Right hindlimb (tissue), 1 donor: ENCODE data around the gene RUNDC3A.

ENCODE experiments used
- DNase-seq: peaks from one replicate; pipeline ENCODE4 v3.0.0-alpha.2; 2018

Gene RUNDC3A

DNA sequence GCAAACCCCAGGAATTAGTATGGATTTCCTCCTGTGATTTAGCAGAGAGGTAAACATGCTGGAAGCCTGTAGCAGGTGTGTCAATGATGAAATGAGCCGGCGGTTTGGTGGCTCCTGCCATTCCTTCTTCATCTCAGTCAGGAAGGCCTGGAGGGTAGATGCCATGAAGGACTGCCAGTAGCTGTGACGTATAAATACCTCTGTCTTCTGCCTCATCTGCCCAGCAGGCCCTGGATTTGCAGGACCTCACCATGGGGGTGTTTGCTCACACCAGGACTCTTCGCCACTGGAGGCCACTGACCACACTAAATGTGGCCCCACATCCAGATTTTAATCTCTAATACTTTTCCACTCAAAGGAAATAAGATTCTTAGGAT lies 24.4 kb upstream of the RUNDC3A start:
- DNase-seq, result no peak

DNA sequence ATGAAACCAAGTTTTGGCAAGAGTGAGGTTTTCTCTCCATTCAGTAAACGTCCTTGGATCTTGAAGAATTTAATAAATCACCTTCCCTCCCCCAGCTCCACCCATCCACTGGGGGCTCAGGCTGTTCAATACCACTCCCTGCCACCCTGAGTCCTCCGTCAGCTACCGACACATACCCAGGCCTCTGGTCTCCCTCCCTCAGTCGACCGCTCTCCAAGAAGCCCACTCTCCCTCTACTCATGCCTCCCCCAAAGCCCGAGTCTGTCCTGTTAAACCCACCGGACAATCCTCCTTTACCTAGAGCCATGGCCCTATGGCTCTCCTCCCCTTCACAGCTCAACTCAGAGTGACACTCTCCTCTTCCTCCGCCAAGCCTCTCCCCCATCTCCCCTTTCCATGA lies 20.8 kb upstream of the RUNDC3A start:
- no peak for DNase-seq

DNA sequence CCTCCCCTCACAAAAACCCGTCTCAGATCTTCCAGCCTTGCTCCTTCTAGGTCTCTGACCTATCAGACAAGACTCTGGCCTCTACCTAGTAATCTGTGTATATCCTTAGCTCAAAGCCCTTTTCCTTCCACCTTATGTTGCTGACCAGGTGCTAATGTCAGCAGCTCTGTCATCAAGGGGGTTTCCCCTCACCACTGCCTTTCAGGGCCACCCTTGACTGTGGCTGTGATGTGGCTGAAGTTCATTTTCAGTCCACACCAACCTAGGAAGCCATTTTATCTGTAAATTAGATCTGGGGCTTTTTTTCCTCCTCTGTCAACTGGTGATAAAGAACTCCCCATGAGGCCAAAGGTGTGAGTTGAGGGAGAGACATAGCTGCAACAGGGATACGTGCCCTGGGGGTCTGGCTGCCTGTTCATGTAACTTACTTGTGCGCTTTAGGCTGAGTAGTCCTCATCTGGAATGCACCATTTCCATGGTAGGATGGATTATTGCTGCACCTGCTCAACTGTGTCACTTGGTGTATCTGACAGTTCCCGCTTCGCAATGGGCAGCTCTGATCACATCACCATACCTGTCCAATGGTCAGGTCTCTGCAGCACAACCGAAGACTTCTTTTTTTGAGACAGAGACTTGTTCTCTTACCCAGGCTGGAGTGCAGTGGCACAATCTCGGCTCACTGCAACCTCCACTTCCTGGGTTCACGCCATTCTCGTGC lies 14.7 kb upstream of the RUNDC3A start:
- no peak for DNase-seq

DNA sequence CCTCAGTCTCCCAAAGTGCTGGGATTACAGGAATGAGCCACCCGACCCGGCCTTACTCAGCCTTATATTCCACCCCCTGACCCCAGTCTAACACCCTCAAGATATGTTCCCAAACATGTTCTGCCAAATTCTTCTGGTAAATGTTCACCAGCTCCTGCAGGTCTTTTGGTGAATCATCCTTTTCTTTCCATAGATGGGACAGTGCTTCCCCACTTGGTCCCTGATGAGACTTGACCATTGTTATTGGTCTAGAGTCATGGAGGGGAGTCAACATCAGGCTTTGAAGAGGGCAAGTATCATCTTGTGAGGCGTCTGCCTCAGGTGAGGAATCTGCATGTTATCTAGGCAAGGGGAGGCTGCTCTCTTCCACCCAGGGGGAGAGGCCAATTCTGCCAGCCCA lies 10.4 kb upstream of the RUNDC3A start:
- DNase-seq, result no peak

DNA sequence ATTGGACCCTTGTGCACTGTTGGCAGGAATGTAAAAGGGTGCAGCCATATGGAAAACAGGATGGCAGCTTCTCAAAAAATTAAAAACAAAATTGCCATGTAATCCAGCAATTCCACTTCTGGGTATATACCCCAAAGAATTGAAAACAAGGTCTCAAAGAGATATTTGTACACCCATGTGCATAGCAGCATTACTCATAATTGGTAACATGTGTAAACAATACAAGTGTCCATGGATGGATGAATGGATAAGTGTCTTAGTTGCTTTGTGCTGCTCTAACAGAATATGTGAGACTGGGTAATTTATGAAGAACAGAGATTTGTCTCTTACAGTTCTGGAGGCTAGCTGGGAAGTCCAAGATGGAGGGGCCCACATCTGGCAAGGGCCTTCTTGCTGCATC lies 3.8 kb upstream of the RUNDC3A start:
- no peak for DNase-seq

DNA sequence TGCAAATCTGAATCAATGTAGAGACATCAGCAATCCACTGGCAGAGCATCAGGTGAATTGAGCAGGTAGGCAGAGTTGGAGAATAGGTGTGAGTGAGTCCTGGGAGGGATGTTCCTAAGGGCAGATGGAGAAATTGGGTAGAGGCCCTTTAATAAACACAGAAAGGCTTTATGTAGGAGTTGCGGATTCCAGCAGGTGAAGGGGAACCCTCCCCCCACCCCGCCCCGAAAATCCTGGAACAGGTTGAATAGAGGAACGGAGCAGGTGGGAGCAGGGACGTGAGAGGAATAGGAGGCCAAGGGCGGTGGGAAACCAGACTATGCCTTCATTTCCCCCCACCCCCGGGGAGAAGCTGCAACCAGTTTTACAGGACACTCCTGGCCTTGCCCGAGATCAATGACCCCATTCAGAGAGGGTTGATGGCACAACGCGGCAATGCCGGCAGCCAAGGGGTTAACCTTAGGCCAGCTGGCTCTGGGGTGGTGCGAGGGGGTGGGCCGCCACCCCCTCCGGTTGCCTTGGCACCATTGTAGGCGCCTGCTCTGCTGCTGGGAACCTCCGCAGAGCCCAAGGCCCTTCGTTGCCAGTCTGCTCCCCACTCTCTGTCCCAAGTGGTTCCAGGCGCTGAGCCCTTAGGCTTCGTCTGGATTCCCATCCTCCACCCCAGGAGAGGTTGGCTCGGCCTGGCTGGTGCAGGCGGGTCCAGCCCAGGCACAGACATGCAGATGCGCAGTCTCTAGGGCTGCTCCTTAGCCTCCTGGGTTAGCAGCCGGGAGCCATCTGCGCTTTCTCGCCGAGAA lies 814 bp upstream of the RUNDC3A start:
- no peak for DNase-seq

DNA sequence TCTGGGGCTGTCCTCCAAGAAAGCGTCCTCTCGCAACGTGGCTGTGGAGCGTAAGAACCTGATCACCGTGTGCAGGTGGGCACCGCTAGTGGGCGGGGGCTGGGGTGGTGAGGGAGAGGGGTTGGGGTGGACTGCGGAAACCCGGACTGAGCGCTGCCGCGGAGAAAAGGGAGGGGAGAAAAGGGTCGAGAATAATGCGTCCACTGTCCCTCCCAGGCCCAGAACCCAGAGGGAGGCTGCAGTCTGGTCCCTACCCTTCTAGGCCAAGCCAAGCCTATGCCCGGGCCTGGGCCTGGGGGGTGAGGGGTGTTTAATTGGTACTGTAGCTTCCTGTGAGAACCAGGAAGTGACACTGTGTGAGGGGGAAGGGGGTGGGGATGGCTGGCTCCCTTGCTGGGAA lies 464 bp downstream of the RUNDC3A start:
- DNase-seq, result no peak

DNA sequence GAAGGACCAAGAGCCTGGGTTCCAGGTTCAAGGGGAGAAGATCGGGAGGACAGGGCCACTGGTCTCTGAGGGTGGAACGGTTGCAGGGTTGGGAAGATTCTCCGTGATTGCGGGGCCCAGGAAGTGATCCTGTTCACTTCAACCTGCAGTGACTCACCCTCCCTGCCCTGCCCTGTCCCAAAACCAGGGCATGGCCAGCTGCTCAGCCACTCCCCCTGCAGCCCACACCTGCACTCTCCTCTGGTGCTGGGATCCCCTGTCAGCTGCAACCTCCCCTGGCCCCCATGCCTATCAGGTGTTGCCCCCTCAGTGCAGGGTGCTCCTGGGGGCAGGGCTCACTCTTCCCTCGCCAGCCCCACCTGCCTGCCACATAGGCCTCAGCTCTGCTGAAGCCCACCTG lies 1.1 kb downstream of the RUNDC3A start:
- DNase-seq, result no peak

DNA sequence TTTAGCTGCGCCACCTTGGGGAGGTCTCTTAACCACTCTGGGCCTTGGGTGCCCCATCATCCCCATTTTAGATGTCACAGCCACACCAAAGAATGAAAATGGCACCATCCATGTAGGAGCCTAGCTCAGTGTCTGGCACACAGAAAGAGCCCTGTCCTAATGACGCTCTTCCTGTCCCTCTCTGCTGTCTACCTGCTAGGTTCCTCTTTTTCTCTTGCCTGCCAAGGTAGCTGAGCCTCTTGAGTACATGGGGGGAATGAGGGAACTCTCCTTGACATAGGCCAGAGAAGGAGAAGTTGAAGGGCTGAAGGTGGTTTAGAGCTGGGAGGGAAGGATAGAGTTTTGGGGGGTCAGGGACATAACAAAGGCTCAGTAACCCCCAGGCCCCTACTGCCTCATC lies 1.8 kb downstream of the RUNDC3A start:
- DNase-seq, result no peak

DNA sequence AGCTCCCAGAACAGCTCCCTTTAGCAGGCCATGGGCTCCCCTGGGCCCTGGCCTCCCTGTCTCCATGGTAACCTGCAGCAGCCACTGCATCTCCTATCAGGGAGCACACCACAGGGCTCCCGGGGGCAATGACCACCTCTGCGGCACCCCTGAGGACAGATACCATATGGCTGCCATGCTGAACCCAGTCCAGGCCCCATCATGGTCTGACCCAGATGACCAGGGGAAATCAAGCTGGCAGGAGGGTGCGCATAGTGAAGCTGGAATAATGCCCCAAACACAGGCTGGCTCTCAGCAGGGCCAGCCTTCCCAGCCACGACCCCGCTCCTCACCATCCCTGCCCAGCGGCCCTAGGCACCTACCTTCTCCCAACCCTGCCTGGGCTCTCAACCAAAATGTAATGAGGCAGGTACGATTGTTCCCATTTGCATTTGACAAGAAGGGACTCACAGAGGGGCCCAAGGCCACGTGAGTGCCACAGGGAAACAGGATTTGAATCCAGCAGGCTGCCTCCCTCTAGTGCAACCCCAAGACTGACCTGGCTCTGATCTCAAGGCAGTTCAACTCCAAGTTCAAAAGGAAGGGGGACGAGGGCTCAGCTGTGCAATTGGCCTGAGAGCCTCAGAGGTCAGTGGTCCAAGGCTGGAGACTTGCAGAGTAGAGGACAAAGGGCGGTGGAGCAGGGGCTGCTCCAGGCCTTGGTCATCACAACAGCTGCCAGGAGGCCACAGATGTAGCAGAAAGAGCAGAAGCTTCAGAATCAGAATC lies 2.4 kb downstream of the RUNDC3A start:
- DNase-seq, result no peak

DNA sequence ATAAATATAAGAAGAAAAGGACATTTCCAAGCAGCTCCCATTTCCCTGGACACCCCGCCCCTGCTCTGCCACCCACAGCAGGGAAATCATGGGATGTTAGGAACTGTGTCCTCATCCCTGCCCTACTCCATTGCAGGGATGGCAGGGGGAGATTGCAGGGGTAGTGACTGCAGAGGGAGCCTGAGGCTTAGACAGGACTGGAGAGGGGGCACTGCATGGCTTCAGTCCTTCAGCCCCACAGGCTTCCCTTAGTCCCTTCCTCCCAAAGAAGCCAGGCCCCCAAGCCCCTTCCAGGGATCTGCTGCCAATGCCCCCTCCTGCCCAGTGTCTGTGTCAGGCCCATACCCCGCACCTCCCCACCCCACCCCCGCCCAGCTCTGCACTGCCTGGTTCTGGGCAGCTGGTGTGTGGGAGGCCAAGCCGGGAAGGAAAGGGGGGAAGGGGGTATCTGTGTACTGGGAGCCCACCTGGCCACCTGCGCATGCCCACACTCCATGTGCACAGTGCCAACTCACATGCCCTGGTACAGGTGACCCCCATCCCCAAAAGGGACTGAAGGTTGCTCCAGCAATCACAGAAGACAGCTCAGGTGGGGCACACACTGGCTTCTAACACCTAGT lies 3.3 kb downstream of the RUNDC3A start:
- DNase-seq, result no peak

DNA sequence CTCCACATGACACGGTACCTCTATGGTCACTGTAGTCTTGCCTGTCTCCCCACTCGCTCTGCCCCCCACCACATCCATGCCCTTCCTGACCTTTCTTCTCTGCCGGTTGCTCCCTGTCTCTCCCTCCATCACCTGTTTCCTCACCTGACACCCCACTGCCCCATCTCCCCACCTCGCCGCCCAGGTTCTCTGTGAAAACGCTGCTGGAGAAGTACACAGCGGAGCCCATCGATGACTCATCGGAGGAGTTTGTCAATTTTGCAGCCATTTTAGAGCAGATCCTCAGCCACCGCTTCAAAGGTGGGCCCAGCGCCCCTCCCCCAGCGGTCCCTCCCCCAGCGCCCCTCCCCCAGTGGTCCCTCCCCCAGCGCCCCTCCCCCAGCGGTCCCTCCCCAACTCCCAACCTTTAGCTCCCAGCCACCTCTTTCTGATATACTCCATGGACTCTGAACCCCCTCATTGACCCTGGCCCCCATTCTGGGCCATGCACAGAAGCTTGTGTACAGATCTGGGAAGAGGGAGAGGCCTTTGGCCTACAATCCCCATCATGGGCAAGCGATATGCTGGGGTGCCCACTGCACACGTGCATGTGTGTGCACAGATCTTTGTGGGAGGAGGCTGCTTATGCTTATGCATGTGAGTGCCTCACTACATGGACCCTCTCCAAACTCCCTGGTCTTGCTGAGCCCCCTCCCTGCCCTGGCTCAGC lies 4.1 kb downstream of the RUNDC3A start:
- DNase-seq, result no peak

DNA sequence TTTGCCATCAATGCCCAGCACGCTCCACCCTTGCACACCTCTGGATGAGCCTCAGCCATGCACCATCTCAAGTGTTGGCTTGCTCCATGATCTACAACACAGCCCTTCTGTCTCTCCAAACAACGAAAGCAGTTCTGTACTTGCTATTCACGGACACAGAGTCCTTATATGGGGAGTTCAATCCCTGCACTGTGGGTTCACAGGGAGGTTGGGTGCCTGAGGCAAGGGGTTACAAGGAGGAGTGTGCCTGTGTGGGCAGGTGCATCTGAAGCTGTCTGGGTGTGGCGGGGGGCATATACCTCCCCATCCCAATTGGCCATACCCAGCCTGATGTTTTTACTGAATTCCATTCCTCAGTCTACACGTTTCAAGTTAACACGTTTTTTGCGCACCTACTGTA lies 5.6 kb downstream of the RUNDC3A start:
- DNase-seq, result no peak

DNA sequence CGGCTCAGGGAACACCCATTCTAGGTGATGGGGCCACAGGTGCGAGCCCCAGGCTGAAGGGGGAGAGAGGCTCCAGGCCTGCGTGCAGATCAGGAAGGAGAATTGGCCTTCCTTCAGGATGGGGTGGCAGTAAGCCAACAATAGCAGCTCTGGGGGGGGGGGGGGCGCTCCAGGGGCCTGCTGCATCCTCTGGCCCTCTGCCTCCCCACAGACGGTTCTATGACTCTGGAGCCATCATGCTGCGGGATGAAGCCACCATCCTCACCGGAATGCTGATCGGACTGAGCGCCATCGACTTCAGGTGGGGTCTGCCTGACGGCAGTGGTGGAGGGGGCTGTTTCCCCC lies 6.1 kb downstream of the RUNDC3A start:
- DNase-seq, result no peak

DNA sequence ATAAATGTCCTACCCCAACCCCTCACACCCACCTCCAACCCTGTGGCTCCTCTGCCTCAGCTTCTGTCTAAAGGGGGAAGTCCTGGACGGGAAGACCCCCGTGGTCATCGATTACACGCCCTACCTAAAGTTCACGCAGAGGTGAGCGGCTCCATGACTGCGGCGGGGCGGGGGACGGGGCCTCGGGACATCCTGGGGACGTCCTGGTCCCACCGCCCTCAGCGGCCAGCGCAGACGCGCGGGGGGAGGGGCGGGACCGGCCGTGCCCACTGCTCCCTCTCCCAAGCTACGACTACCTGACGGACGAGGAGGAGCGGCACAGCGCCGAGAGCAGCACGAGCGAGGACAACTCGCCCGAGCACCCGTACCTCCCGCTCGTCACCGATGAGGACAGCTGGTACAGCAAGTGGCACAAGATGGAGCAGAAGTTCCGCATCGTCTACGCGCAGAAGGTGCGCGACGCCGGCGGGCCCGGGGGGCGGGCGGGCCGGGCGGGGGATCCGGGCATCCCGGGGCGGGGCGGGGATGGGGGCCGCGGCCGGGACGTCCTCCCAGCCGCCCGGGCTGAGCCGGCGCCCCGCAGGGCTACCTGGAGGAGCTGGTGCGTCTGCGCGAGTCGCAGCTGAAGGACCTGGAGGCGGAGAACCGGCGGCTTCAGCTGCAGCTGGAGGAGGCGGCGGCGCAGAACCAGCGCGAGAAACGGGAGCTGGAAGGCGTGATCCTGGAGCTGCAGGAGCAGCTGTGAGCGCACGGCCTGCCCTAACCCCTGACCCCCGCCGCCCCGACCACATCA lies 6.7 kb downstream of the RUNDC3A start:
- no peak for DNase-seq

DNA sequence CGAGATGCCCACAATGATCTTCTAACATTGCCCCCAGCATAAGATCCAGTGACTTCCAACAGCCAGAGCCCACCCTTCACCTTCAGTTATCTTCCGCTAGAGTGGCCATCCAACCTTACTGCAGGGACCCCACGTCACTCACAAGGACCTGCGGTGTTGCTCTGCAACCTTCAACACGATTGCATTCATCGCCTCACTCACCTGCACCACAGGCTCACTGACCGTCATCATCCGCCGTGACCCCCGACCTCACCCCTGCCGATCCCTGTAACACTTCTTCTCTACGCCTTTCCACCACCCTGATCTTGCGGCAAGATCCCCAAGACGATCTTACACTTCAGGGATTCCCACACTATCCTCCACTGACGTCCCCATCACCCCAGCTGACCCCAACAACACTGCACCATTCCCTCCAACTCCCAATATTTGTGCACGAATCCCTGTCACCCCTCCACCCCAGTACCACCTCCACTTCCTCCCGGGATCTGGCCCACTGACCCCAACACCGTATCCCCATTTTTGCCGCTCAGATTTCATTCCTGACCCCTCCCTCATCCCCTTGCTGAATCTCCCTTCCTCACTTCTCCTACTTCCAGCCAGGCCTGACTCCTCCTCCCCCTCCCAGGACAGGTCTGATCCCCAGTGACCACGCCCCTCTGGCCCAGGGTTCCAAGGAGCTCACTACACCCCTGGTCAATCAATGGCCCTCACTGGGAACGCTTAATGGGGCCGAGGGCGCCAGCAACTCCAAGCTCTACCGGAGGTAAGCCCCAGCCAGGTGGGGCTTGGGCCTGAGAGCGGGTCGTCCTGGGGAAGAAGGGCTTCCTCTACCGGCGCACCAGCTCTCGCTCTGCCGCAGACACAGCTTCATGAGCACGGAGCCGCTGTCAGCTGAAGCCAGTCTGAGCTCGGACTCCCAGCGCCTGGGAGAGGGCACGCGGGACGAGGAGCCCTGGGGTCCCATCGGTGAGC lies 7.6 kb downstream of the RUNDC3A start:
- no peak for DNase-seq

DNA sequence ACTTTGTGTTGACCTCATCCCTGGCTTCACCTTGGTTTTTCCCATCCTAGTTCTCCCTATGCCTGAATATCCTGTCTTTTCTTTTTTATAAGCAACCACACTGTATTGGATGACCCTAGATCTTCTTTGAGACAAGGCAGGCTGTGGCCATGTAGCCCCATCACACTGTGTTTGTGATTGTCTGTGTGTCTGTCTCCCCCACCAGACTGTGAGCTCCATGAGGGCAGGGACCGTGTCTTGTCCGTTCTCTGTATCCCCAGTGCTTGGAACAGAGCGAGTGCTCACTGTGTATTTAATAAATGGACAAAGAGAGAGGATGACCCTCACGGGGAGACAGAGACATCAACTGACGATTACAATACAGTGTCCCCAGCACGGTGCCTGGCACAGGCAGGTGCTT lies 9.1 kb downstream of the RUNDC3A start:
- no peak for DNase-seq

DNA sequence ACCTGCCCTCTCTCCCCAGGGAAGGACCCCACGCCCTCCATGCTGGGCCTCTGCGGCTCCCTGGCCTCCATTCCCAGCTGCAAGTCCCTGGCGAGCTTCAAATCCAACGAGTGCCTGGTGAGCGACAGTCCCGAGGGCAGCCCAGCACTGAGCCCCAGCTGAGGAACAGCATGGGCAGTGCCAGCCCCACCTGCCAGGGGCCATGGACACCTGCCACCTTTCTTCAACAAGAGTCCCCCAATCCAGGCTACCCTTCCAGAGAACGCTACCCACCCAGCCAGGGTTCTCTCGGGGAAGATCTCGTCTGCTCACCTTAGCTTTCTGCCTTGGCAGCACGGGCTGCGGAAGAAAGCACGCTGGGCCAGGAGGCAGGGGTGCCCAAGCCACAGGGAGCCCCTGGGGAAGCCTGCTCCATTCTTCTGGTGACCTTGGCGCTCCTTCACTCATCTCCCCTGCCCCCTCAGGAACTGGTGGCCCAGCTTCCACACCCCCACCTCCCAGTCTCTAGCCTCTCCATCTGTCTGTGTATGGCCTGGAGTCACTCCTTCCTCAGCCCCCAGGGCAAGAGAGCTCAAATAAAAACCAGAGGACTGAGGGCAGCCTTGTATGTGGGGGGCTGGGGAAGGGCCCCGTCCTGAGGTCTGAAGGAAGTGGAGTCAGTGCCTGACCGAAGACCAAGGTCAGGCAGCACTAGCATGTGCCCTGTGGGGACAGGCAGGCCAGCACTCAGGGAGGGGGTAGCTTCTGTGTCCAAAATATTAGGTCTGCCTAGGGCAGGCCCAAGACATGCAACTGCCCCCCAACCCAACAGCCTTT lies 9.9 kb downstream of the RUNDC3A start:
- no peak for DNase-seq

DNA sequence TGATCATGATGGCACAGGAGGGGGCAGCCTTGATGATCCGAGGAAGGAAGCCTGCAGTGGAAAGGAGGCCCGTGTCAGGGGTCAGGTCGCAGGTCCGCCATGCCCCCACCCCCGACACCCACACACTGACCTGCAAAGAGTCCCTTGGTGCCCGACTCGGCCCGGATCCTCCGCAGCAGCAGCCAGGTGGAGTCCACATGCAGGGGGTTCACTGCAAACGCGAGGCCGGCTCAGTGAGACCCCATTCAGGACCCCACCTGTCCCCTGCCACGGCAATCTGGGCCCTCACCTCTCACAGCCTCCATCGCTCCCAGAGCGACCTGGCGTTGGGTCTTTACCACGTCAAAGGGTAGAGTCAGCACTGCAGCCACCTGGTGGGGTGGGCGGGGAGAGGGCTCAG lies 11.7 kb downstream of the RUNDC3A start:
- DNase-seq, result no peak
